Upper lobe of left lung (tissue), 4 donors: ENCODE data around the gene CFAP97D2.

Source experiments
- CTCF ChIP-seq, 6 experiments: fragments of 450-650 bp in 4 of 6; fragments of 200-600 bp in 2 of 6; sonication (generic) in 2 of 6; IDR thresholded peaks; one replicate each; pipeline ENCODE4 v1.5.1; 2016 to 2019; ENCODE audit warnings: antibody characterized with exemption in 6 of 6
- POLR2A ChIP-seq, 4 donors: fragments of 450-650 bp; IDR thresholded peaks; one replicate each; pipeline ENCODE4 v1.5.1; 2016 to 2017; ENCODE audit warnings: antibody characterized with exemption in 4 of 4, mild to moderate bottlenecking in 2 of 4

GRCh38 chr13:114185182-114185971, 6.3 kb downstream of the CFAP97D2 start:
- TF ChIP-seq POLR2A (IDR thresholded peaks at IDR 0.05) (no peak), CTCF (IDR thresholded peaks at IDR 0.05) (no peak)
